Stimulated activated CD4-positive, alpha-beta T cell treated with anti-CD3 and anti-CD28 coated beads, TNF-alpha, amount 100 ng/mL, for 1 hour (primary cell): Measurements from ENCODE around the gene RPL38.

ENCODE experiments used
- DNase-seq, 3 donors: peaks; one replicate each; pipeline ENCODE4 v3.0.0-alpha.2; 2020; ENCODE audit warnings: low read depth in 3 of 3, low spot score in 1 of 3

The RPL38 gene

DNA sequence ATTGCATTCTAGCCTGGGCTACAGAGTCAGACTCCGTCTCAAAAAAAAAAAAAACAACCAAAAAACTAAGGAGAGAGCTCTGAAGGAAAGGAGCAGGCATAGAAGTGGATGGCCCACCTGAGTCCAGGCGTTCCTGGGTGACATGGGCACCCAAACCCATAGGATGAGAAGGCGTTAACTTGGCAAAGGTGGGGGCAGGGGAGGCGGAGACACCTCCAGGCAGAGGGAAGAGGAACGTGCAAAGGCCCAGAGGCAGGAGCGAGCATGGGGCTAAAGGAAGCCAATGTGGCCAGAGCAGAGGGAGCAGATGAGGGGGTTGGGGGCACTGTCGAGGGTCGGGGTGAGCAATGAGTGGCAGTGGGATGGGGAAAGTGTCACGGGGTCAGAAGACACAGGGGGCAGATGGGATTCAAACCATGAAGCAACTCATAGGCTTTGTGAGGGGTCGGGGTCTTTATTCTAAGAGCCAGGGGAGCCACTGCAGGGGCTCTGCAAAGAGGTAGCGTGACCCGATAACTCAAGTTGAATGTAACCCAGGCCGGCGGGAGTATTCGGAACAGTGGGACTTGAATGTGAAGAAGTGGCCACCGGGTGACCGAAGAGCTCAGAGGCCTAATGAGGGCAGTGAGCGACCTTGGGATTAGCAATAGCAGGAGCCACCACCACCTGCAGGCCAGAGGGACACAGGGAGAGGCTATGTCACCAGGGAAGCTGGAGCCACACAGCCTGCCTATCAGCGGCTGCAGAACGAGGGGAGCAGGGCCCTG lies 21.7 kb downstream of the RPL38 start:
- DNase-seq = no peak

DNA sequence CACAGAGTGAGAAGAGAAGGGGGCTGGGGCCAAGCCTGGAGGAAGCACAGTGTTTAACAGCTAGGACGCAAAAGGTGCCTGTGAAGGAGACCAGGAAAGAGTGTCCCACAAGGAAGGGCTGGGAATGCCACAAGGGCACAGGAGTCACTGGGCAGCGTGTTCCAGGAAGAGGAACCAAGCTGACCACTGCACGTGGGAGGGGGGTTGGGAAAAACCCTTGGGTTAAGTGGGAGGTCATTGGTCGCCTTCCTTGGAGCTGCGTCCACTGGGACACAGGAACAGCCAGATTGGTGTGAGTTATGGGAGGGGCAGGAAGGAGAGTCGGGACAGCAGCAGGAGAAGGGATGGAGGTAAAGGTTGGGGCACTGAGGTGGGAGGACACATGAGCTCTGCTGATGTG lies 22.8 kb downstream of the RPL38 start:
- DNase-seq = no peak

DNA sequence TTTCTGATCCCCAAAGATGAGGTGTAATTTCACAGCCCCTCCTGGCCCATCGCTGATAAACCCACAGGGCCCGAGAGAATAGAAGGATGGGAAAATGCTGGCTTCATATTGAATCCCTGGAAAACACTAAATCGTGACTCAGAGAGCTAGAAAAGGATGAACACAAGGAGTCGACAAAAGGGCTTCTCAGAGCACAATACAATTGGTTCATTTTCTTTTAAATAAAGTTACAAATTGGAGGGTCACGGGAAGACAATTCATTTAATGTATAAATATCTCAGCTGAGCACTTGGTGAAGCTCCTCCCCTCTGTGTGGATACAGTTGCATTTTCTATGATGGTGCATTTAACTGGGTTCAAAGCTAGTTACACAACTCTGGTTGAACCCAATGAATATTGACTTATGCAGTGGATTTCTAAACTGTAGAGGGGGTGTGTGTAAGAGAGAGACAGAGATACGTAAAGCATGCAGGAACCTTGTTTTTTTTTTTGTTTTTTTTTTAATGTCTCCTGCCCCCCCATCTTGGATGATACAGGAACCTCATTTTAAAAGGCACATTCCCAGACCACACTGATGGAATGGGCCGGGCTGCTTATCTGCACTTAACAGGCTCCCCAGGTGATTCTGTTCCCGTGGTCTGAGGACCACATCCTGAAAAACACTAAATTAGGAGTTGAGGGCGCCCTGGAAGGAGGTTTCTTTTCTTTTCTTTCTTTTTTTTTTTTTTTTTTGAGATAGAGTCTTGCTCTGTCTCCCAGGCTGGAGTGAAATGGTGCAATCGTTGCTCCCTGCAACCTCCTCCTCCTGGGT lies 24.0 kb downstream of the RPL38 start:
- DNase-seq = no peak

DNA sequence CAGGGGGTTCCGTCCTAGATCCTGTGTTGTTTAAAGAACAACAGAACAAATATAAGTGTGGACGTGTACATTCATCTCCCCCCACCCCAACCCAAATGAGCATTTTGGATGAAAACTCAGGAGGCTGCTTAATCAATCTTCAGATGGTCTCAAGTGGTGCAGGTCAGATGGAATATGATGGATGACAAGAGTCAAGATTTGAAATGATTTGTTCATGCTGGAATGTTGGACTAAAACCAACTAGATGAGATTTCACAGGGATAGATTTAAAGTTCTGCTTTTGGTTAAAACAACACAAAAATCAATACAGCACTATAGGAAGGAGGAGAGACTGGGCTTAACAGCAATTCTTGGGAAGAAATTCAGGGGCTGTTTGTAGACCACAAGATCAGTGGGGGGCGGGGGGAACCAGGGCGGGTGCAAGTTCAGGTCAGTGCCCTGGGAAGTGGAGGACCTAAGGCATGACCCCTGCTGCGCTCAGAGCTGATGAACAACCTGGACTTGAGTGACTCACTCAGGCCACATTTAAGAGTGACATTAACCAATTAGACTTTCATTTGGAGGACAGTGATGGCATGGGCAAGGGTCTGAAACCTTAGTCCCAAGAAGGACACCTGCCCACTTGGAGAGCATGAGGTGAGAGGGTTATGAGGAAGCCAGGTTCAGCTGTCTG lies 25.0 kb downstream of the RPL38 start:
- DNase-seq = no peak

DNA sequence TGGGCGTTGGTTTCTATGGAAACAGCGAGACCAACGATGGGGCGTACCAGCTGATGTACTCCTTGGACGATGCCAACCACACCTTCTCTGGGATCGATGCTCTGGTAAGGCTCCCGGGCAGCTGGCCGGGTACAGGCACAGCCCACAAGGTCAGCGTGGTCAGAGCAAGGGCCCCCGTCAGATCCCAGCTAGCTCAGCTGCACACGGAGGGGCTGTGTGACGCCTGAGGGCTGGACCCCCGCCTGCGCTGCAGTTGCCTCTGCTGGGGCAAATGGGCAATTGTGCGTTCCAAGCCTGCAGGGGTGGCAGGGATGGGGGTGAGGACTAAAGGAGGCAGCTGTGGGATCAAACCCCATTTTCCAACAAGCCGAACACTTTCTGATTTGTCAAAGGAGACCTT lies 27.4 kb downstream of the RPL38 start:
- no peak for DNase-seq

DNA sequence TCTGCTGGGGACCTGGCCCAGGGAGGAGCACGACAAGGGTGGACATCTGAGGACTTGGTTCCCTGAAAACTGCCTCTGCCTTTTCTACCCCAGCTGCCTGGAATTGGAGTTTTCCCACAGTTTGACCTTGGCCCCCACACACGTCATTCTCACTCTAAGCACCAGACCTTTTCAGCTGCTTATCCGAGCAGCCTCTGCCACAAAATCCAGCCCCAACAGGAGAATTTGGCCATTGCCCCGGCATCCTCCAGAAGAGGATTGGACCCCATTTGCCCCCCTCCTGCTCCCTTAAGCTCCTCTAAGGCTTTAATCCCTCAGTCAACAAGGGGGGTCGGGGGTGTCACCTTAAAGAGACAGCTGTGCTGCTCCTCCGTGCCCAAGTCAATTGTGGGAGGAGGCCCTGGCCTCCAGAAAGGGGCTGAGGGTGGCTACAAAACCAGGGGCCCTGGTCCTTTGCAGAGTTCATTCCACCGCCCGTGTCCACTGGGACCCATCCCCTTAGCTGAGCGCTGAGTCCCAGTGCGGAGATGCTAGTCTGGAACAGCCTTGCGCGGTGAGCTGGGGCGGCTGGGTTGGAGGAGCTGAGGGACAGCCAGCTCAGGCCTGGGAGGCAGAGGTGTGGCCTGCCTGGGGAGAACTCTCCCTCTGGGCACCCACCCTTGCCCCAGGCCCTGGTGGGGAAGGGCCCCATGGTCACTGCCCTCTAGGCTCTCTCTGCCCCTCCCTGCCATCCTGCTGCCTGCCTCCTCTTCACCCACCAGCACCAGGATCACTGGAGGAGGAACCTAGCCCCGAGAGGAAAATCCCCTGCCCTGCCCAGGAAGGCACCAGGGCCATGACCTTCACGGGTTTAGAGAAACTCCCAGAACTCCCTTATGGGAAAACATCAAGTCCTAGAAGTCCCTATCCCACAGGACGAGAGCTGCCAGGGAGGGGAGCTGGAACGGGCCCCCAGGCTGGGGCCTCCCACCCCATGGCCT lies 28.7 kb downstream of the RPL38 start:
- no peak for DNase-seq

DNA sequence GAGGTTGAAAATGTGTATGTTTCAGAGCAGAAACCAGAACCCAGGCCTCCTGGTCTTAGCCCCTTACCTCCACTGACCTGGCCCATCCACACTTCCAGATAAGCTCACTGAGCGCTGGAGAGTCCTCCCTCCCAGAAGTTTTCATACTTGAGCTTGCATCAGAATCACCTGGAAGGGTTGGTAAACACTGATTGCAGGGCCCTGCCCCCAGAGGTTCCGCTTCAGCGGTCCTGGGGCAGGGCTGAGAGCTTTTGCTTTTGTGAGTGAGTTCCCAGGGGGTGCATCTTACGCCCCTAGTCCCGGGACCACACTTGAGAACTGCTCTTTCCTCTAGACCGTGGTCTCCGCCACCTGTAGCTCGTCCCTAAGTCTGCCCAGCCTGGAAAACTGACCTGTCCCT lies 30.5 kb downstream of the RPL38 start:
- no peak for DNase-seq

DNA sequence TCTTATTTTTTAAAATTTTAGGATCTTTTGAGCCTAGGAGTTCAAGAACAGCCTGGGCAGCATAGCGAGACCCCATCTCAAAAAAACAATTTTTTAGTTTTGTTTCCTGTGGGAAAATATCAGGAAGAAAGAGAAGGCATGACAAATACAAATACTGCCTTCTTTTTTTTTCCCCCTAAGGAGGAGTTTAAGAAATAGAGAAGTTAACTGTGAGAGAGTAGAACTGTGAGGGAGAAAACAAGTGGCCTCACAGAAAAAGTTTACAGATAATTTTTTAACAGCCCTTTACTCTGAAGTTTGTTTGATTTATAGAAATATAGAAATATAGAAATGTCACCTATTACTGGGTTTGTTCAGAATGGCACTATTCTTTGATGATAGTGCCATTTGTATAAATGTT lies 31.0 kb downstream of the RPL38 start:
- DNase-seq = no peak

DNA sequence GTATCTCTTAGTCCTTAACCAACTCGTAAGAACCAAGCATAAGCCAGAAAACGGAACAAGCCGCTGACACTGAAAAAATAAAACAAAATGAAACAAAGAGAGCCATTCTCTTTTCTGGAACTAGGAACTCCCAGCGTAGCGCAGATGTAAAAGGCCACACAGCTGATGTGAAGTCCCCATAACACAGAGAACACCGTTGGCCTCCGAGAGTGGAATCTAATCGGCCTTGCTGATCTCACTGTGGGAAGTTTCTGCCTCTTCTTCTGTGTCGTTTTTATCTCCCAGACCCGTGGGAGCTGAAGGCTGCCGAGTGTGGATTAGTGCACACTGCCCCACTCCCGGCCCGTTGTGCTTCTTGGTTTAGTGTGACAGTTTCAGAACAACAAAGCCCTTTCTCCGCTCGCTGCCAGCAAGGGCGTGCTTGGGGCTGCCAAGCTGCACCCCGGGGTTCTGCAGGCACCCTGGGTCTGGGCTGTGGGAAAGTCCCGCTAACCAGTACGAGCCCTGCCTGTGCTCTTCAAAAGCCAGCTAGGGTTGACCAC lies 31.6 kb downstream of the RPL38 start:
- no peak for DNase-seq

DNA sequence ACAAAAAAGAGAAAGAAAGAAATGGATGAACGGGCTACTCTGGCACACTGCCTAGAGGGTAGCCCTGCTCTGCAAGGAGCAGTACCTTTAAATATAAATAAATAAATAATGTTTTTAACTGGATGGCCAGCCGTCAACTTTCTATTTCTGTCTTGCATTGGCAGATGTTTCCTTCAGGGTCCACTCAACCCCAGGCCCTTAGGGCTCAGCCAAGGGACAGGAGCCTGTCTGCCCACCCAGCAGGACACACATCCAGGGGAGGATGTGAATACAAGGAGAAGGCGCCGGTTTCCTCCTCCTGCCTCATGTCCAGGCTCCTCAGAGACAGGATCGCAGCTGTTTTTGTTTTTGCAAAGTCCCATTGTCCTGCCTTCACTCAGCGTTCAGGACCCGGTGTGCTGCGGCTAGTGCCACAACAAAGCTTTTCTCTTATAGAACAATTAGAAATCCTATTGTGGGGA lies 32.5 kb downstream of the RPL38 start:
- no peak for DNase-seq

DNA sequence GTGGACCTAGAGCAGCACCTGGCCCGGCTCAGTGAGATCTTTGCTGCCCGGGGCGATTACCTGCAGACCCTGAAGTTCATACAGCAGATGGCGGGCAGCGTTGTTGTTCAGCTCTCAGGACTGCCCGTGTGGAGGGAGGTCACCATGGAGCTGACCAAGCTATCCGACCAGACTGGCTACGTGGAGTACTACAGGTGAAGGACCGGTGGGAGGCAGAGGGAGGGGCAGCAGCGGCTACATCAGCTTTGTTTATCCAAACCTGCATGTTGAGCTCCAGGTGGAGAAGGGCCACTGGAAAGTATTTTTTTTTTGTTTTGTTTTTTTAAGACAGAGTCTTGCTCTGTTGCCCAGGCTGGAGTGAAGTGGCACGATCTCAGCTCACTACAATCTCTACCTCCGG lies 33.8 kb downstream of the RPL38 start:
- DNase-seq = no peak

DNA sequence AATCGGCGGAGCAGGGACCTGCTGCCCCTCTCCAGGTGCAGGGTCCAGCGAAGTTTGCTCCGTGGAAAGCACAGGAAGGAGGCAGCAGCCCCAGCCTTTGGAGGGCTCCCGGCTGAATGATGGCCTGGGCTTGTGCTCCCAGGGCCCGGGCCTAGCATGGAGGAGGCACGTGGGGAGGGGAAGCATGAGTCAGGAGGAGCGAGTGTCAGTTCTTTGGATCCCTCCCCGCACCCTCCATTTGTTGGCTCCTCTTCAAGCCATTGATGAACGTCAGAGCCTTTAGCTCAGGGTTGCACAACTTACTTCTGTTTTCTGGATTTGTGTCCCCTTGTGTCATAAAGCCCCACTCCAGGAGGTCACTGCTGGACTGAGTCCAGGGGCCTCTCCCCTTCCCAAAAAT lies 35.7 kb downstream of the RPL38 start:
- DNase-seq = no peak

DNA sequence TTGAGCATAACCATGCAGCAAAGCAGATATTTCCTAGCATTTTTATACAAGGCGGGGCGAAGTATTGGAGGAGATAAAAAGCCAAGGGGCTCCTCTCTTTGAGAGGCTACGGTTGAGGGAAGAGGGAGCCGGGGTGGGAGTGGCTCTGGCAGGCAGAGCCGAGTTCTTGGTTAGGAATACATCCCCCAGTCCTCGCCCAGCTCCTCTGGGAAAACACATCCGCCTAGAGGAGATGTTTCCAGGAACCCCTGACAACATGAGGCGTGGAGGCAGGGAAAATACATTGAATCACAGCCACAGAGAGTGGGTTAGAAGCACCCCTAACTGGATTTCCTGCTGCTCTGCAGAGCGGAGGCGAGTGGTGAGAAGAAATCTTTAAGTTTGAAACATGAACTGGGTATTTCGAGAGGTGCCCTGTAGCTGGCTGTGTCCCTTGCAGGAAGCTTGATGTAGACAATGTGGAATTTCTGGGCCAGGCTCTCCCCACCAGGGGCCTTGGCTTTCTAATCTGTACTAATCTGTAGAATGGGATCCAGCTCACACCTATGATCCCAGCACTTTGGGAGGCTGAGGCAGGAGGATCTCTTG lies 37.2 kb downstream of the RPL38 start:
- DNase-seq = no peak

DNA sequence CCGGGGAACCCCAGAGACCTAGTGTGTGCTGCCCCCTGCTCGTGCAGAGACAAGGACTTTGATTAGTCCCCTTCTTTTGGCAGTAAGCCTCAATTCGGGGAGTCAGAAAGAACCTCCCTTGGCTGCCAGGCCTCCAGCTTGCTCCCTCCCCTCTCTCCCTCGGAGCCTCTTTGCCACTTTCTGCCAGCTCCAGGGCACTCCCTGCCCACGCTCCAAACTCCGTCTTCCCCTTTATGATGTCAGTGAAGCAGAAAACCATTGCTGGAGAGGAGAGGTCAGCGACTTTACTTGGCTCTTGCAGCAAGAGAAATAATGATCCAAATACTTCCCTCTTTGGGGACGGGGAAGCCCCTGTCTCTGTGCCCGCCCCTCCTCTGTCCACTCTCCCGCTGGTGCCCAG lies 38.0 kb downstream of the RPL38 start:
- no peak for DNase-seq

DNA sequence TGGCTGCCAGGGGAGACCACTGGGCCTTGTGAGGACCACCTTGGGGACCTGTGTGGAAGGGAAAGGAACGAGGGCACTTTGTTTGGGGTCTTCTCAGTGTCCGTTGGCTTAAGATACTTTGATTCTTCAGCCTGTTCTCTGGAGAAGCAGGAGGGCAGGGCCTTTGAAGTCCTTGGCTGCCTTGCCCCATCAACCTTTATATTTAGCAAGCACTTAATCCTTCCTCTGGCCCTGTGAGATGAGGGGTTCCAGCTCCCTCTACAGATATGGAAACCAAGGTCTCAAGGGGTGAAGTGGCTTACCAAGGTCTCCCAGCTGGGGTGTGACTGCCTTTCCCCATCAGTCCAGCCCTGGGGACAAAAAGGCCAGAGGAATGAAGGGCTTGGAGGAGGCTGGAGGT lies 38.4 kb downstream of the RPL38 start:
- DNase-seq = no peak

DNA sequence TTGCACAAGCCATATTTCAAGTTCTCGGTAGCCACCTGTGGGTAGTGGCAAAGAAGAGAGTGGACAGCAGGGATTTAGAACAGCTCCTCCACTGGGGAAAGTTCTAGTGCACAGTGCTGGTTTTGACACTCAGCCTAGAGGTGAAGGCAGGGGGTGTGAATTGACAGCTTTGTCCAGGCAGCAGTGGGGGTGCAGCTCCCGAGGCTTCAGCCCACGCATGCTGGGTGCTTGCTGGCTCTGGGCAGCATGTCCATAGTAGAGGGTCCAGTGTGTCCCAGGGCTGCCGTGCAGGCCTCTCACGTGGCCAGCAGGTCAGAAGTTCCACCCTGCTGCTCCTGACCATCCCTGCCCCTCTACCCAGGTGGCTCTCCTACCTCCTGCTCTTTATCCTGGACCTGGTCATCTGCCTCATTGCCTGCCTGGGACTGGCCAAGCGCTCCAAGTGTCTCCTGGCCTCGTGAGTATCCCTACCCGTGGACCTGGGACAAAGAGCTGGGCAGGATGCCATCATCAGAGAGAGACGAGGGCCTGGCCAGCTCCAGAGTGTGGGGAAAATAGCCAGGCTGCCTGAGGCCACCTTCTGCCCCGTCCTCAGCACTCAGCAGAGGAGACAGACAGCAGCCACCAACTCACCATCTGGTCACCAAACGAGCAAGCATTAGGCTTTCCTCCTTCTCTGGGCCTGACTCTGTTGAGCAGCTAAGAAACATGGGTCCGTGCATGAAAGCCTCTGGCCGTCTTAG lies 39.7 kb downstream of the RPL38 start:
- no peak for DNase-seq

DNA sequence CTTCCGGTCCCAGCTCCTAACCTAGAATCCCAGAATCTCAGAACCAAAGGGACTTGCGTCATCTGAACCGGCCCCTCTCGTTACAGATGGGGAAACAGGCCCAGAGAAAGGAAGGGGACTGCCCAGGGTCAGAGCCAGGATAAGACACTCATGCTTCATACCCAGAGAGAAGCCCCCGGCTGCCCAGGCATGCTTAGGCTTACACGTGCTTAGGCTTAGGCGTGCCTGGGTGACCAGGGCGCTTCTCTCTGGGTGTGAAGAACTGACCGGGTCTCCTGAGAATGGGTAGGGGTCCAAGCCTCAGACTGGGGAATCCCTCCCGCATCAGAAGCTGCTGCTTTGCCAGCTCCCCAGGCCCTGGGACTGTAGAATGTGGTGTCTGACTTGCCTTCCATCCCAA lies 40.6 kb downstream of the RPL38 start:
- DNase-seq = no peak

DNA sequence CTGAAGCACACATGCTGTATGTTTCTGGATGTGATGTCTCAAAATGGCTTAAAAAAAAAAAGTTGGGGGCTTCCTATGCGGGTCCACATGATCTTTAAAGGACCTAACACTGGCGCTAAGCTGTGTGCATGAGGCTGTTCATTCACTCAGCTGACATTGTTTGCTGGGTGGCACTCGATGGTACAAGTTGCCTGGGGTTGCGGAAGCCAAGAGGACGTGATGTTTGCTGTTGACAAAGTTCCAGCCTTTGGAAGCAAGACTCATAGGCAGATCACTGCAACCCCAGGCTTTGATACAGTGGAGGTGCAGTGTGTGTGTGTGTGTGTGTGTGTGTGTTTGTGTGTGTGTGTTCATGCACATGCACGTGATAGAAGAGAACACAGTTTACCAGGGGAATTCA lies 41.1 kb downstream of the RPL38 start:
- no peak for DNase-seq

DNA sequence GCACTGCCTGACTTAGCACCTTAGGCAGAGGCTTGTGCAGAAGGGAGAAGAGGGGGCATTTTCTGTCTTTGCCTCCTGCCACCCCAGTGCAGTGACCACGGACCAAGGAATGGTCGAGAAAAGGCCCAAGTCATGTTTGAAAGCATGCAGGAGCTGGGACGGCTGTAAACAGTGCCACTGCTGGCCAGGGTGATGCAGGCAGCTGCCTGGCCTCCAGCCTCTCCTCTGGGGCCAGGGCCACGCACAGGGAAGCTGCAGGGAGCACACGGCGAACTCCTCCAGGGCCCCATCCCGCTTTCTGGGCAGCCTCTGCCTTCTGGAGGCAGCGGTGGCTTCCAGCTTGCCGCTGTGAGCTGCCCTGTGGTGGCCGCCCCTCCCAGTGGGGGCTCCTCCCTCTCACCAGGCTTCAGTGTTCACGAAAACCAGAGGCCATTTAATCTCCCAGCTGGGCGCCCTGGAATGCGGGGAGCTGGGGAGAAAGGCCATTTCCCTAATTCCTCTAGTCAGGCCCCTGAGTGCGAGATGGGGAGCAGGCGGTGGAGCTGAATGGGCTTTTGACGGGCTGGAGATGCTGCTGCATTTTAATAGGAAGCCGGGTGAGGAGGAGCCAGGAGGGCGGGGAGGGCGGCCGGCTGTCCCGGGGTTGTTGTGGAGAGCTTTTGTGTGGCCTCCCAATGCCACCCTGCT lies 41.8 kb downstream of the RPL38 start:
- no peak for DNase-seq
